Naive thymus-derived CD4-positive, alpha-beta T cell (primary cell): ENCODE measurements around the gene IFNA6. TPM values are rescaled to one million over a fixed set of nuclear protein-coding genes. Genes with fewer than 3 reads are reported as not detected.
A peak's percentile ranks its signal among the peaks of the same experiment; 100 is the strongest.

Experiments
- ATAC-seq: fragments of 150-1000 bp; cut with Tn5 transposase; 2 replicates; pipeline ENCODE4 v1.10.0; 2021; ENCODE audit warnings: mild to moderate bottlenecking, moderate library complexity
- CTCF ChIA-PET: fragments of 350-600 bp; sonication (Branson Sonifier 250); formaldehyde crosslinking; loops from one replicate; lab custom pipeline; 2021; ENCODE audit warnings: antibody characterized with exemption; lab: Charles Lee
- POLR2A ChIA-PET: fragments of 350-600 bp; sonication (Branson Sonifier 250); formaldehyde crosslinking; loops from one replicate; lab custom pipeline; 2021; ENCODE audit warnings: antibody characterized with exemption, inconsistent platforms; lab: Charles Lee
- DNase-seq, 9 donors: peaks; one replicate each; pipeline versions ENCODE4 v3.0.0 to v3.0.0-alpha.2; 2020 to 2022; ENCODE audit warnings: mixed read lengths in 1 of 9
- H3K27ac ChIP-seq: one replicate; pipeline ENCODE4 v1.7.0; 2013; ENCODE audit warnings: mild to moderate bottlenecking, low read depth, low read length, moderate library complexity
- H3K27me3 ChIP-seq, 2 donors: one replicate each; pipeline ENCODE4 v1.7.0; 2013; ENCODE audit warnings: low read length in 2 of 2, mild to moderate bottlenecking in 2 of 2, moderate library complexity in 2 of 2; ENCODE audit not compliant: control insufficient read depth in 2 of 2, insufficient read depth in 2 of 2
- H3K36me3 ChIP-seq, 3 experiments: 1 replicate in 2 of 3; 2 replicates in 1 of 3; pipeline ENCODE4 v1.7.0; 2013; ENCODE audit warnings: low read length in 3 of 3, mild to moderate bottlenecking in 3 of 3, moderate library complexity in 1 of 3; ENCODE audit not compliant: insufficient read depth in 3 of 3, control insufficient read depth in 2 of 3
- H3K4me1 ChIP-seq, 2 donors: one replicate each; pipeline ENCODE4 v1.7.0; 2013; ENCODE audit warnings: low read length in 2 of 2, mild to moderate bottlenecking in 2 of 2, moderate library complexity in 1 of 2; ENCODE audit not compliant: control insufficient read depth in 2 of 2, insufficient read depth in 2 of 2
- H3K4me3 ChIP-seq: 2 replicates; pipeline ENCODE4 v1.7.0; 2013; ENCODE audit warnings: mild to moderate bottlenecking, low read length
- H3K9me3 ChIP-seq, 3 experiments: 1 replicate in 2 of 3; 2 replicates in 1 of 3; pipeline ENCODE4 v1.7.0; 2013; ENCODE audit warnings: low read length in 3 of 3; ENCODE audit not compliant: control insufficient read depth in 2 of 3
- H3K27ac Mint-ChIP-seq, 9 donors: one replicate each; pipeline ENCODE4 v1.8.0; 2020 to 2022; ENCODE audit warnings: mixed read lengths in 9 of 9, mild to moderate bottlenecking in 8 of 9, moderate library complexity in 5 of 9, inconsistent platforms in 2 of 9
- H3K27me3 Mint-ChIP-seq, 5 donors: one replicate each; pipeline ENCODE4 v1.8.0; 2021 to 2022; ENCODE audit warnings: mixed read lengths in 5 of 5, mild to moderate bottlenecking in 1 of 5
- H3K36me3 Mint-ChIP-seq, 5 donors: one replicate each; pipeline ENCODE4 v1.8.0; 2020 to 2022; ENCODE audit warnings: mixed read lengths in 5 of 5, mild to moderate bottlenecking in 3 of 5, inconsistent platforms in 1 of 5
- H3K4me1 Mint-ChIP-seq, 7 donors: one replicate each; pipeline ENCODE4 v1.8.0; 2020 to 2022; ENCODE audit warnings: mixed read lengths in 7 of 7, mild to moderate bottlenecking in 3 of 7, inconsistent platforms in 1 of 7
- H3K4me3 Mint-ChIP-seq, 10 donors: one replicate each; pipeline ENCODE4 v1.8.0; 2020 to 2022; ENCODE audit warnings: mild to moderate bottlenecking in 10 of 10, mixed read lengths in 10 of 10, moderate library complexity in 6 of 10, inconsistent platforms in 2 of 10
- H3K9me3 Mint-ChIP-seq, 11 donors: one replicate each; pipeline ENCODE4 v1.8.0; 2020 to 2022; ENCODE audit warnings: mixed read lengths in 11 of 11, mild to moderate bottlenecking in 4 of 11, inconsistent platforms in 1 of 11, moderate library complexity in 1 of 11
- intact Hi-C, 2 donors: fragments of 100-400 bp; cut with micrococcal nuclease; formaldehyde crosslinking; loops; one replicate each; pipeline ENCODE4 v1.15.1; 2023
- polyA plus RNA-seq, 2 donors: library from polyadenylated mRNA; unstranded; fragments of 300-500 nt; fragmentation: Illumina TruSeq; gene quantifications; one replicate each; pipeline ENCODE4 v1.2.3, GENCODE V29; 2021
- total RNA-seq, 6 experiments: library from RNA in 5 of 6; stranded (reverse) in 5 of 6; gene quantifications; 1 replicate in 5 of 6; 2 replicates in 1 of 6; pipeline ENCODE4 v1.2.3 and lab custom pipeline; 2021 to 2026

IFNA6 gene
- total and polyA plus RNA-seq, 7 experiments from 2014 or later: not detected

GRCh38 chr9:21333226-21333625 is 17.5 kb downstream of the IFNA6 start:
- peaks cover 21 to 41% of the 10 kb centered on the region in 2 donors for H3K4me1 ChIP-seq
- H3K27ac ChIP-seq: no peak overlapping the region
- H3K27me3 ChIP-seq: no peaks in the 10 kb centered on the region
- Mint-ChIP-seq H3K27ac (peak overlapping the region in 6 of 9 donors; percentile 55 to 97 (median 92)), H3K4me3 (peak overlapping the region; percentile 74 to 97 (median 94)), H3K4me1 (peaks cover 46 to 82% (median 75%) of the 10 kb centered on the region in 7 donors), H3K36me3 (peaks cover 11 to 26% (median 21%) of the 10 kb centered on the region in 5 donors), H3K27me3 (peaks cover 0 to 15% (median 0%) of the 10 kb centered on the region in 5 donors), H3K9me3 (peaks cover 0 to 14% (median 3%) of the 10 kb centered on the region in 11 donors)
- no peak for DNase-seq
- ChIA-PET CTCF (interaction anchor here (0.6 to 3.3 kb wide), 6 partner anchors 12 to 458 kb away, joined by 3 to 19 read pairs (median 3); no protein-coding TSS in a partner anchor), POLR2A (interaction anchor here (1.2 to 2.7 kb wide), 2 partner anchors 17 to 24 kb away, joined by 4 to 12 read pairs; no protein-coding TSS in a partner anchor)
- H3K9me3 ChIP-seq: no peaks in the 10 kb centered on the region
- no peak for ATAC-seq
- H3K4me3 ChIP-seq: peak overlapping the region; percentile 96
- H3K36me3 ChIP-seq: peaks cover 0 to 7% (median 0%) of the 10 kb centered on the region in 3 experiments
- intact Hi-C loops: loop anchor here (10.0 kb wide), 2 partner anchors 298 to 662 kb away; partner anchors contain the start of genes CDKN2A (in 1 of the 2), CDKN2B-AS1 (in 1 of the 2) and HACD4 (in 1 of the 2)

- Histone ChIP-seq H3K9me3 (no peaks in the 10 kb centered on the region), H3K4me1 (peaks cover 25 to 49% of the 10 kb centered on the region in 2 donors), H3K4me3 (no peak overlapping the region), H3K36me3 (peaks cover 0 to 7% (median 0%) of the 10 kb centered on the region in 3 experiments), H3K27ac (no peak overlapping the region), H3K27me3 (no peaks in the 10 kb centered on the region)
- ChIA-PET POLR2A (interaction anchor here (0.6 kb wide), 1 partner anchor 140 kb away, joined by 3 read pairs; no protein-coding TSS in a partner anchor), CTCF (interaction anchor here (3.3 kb wide), 1 partner anchor 64 kb away, joined by 19 read pairs; no protein-coding TSS in a partner anchor)
- peaks cover 0 to 6% (median 0%) of the 10 kb centered on the region in 5 donors for H3K27me3 Mint-ChIP-seq
- peaks cover 11 to 26% (median 21%) of the 10 kb centered on the region in 5 donors for H3K36me3 Mint-ChIP-seq
- DNase-seq (no peak), ATAC-seq (no peak)
- H3K27ac Mint-ChIP-seq: peak overlapping the region in 3 of 9 donors; percentile 38 to 92 (median 71)
- intact Hi-C loops: loop anchor here (10.0 kb wide), 2 partner anchors 297 to 663 kb away; partner anchors contain the start of genes CDKN2A (in 1 of the 2), CDKN2B-AS1 (in 1 of the 2) and HACD4 (in 1 of the 2)
- peak overlapping the region; percentile 33 to 97 (median 54) for H3K4me3 Mint-ChIP-seq
- peaks cover 0 to 14% (median 3%) of the 10 kb centered on the region in 11 donors for H3K9me3 Mint-ChIP-seq
- H3K4me1 Mint-ChIP-seq: peaks cover 54 to 93% (median 86%) of the 10 kb centered on the region in 7 donors
Measured at GRCh38 chr9:21331676-21332402, 18.8 kb downstream of the IFNA6 start.

- ChIA-PET POLR2A (interaction anchor here (0.6 to 1.8 kb wide), 3 partner anchors 8 to 217 kb away, joined by 3 to 10 read pairs (median 4); no protein-coding TSS in a partner anchor), CTCF (interaction anchor here (0.5 to 2.7 kb wide), 28 partner anchors 8 to 1403 kb away, joined by 3 to 54 read pairs (median 4); partner anchors contain the start of gene KLHL9)
- Histone ChIP-seq H3K9me3 (no peaks in the 10 kb centered on the region), H3K4me3 (no peak overlapping the region), H3K27ac (no peak overlapping the region), H3K4me1 (peaks cover 10 to 23% of the 10 kb centered on the region in 2 donors), H3K36me3 (peaks cover 0 to 20% (median 0%) of the 10 kb centered on the region in 3 experiments), H3K27me3 (no peaks in the 10 kb centered on the region)
- Mint-ChIP-seq H3K9me3 (no peaks in the 10 kb centered on the region), H3K4me3 (peak overlapping the region in 4 of 10 donors; percentile 17 to 62 (median 40)), H3K27me3 (no peaks in the 10 kb centered on the region), H3K36me3 (peaks cover 4 to 20% (median 7%) of the 10 kb centered on the region in 5 donors), H3K4me1 (peaks cover 32 to 67% (median 55%) of the 10 kb centered on the region in 7 donors), H3K27ac (peak overlapping the region in 3 of 9 donors; percentile 17 to 73 (median 35))
- intact Hi-C loops: loop anchor here (1.0 to 5.0 kb wide), 12 partner anchors 9 to 711 kb away; partner anchors contain the start of gene KLHL9 (in 1 of the 2)
- DNase-seq (peak in 7 of 9 donors; percentile 31 to 67 (median 56)), ATAC-seq (peak; percentile 95)
Measured at GRCh38 chr9:21326526-21327139, 24.1 kb downstream of the IFNA6 start.

GRCh38 chr9:21324047-21324446 is 26.6 kb downstream of the IFNA6 start:
- H3K27ac Mint-ChIP-seq: peak overlapping the region in 7 of 9 donors; percentile 12 to 45 (median 18)
- ChIA-PET CTCF (interaction anchor here (0.6 to 2.8 kb wide), 8 partner anchors 11 to 465 kb away, joined by 3 to 8 read pairs (median 4); partner anchors contain the start of gene KLHL9), POLR2A (interaction anchor here (0.8 kb wide), 1 partner anchor 10 kb away, joined by 3 read pairs; no protein-coding TSS in a partner anchor)
- Histone ChIP-seq H3K4me3 (no peak overlapping the region), H3K36me3 (peaks cover 0 to 26% (median 0%) of the 10 kb centered on the region in 3 experiments), H3K27me3 (no peaks in the 10 kb centered on the region), H3K4me1 (peaks cover 9 to 10% of the 10 kb centered on the region in 2 donors), H3K27ac (no peak overlapping the region), H3K9me3 (no peaks in the 10 kb centered on the region)
- no peak overlapping the region for H3K4me3 Mint-ChIP-seq
- ATAC-seq (peak; percentile 32), DNase-seq (no peak)
- intact Hi-C loops: no loop called here
- H3K36me3 Mint-ChIP-seq: peaks cover 3 to 20% (median 6%) of the 10 kb centered on the region in 5 donors
- H3K9me3 Mint-ChIP-seq: no peaks in the 10 kb centered on the region
- H3K4me1 Mint-ChIP-seq: peaks cover 17 to 45% (median 34%) of the 10 kb centered on the region in 7 donors
- H3K27me3 Mint-ChIP-seq: no peaks in the 10 kb centered on the region

- Mint-ChIP-seq H3K4me1 (peaks cover 14 to 39% (median 33%) of the 10 kb centered on the region in 7 donors), H3K27me3 (no peaks in the 10 kb centered on the region), H3K36me3 (peaks cover 3 to 19% (median 6%) of the 10 kb centered on the region in 5 donors), H3K9me3 (no peaks in the 10 kb centered on the region), H3K27ac (peak overlapping the region in 4 of 9 donors; percentile 7 to 32 (median 12)), H3K4me3 (no peak overlapping the region)
- peaks cover 0 to 26% (median 0%) of the 10 kb centered on the region in 3 experiments for H3K36me3 ChIP-seq
- no peaks in the 10 kb centered on the region for H3K9me3 ChIP-seq
- ChIA-PET CTCF (interaction anchor here (0.6 to 2.8 kb wide), 5 partner anchors 12 to 181 kb away, joined by 3 to 8 read pairs (median 3); partner anchors contain the start of gene KLHL9), POLR2A (no interaction called here)
- DNase-seq: no peak
- H3K4me1 ChIP-seq: peaks cover 1 to 9% of the 10 kb centered on the region in 2 donors
- intact Hi-C loops: loop anchor here in 1 of 2 donors (2.0 kb wide), 1 partner anchor 14 kb away; no protein-coding TSS in a partner anchor
- no peaks in the 10 kb centered on the region for H3K27me3 ChIP-seq
- no peak overlapping the region for H3K27ac ChIP-seq
- no peak overlapping the region for H3K4me3 ChIP-seq
- ATAC-seq: no peak
Measured at GRCh38 chr9:21322911-21323461, 27.7 kb downstream of the IFNA6 start.
